Memory B cell (primary cell): ENCODE results near the gene ZNF276.
A peak's percentile ranks its signal among the peaks of the same experiment; 100 is the strongest.

ENCODE experiments used
- ATAC-seq: fragments of 150-1000 bp; cut with Tn5 transposase; 2 replicates; pipeline ENCODE4 v1.10.0; 2021; ENCODE audit warnings: low read depth, mild to moderate bottlenecking, moderate library complexity
- DNase-seq, 2 donors: peaks; one replicate each; pipeline ENCODE4 v3.0.0; 2022; ENCODE audit warnings: low spot score in 2 of 2
- H3K27ac Mint-ChIP-seq: one replicate; pipeline ENCODE4 v1.8.0; 2022; ENCODE audit warnings: mild to moderate bottlenecking, moderate library complexity, mixed read lengths
- H3K27me3 Mint-ChIP-seq: one replicate; pipeline ENCODE4 v1.8.0; 2022; ENCODE audit warnings: mixed read lengths
- H3K36me3 Mint-ChIP-seq: one replicate; pipeline ENCODE4 v1.8.0; 2022; ENCODE audit warnings: mild to moderate bottlenecking, mixed read lengths
- H3K4me1 Mint-ChIP-seq: one replicate; pipeline ENCODE4 v1.8.0; 2022; ENCODE audit warnings: mixed read lengths
- H3K4me3 Mint-ChIP-seq: one replicate; pipeline ENCODE4 v1.8.0; 2022; ENCODE audit warnings: mild to moderate bottlenecking, moderate library complexity, mixed read lengths
- H3K9me3 Mint-ChIP-seq: one replicate; pipeline ENCODE4 v1.8.0; 2022; ENCODE audit warnings: mixed read lengths

Gene ZNF276

DNA sequence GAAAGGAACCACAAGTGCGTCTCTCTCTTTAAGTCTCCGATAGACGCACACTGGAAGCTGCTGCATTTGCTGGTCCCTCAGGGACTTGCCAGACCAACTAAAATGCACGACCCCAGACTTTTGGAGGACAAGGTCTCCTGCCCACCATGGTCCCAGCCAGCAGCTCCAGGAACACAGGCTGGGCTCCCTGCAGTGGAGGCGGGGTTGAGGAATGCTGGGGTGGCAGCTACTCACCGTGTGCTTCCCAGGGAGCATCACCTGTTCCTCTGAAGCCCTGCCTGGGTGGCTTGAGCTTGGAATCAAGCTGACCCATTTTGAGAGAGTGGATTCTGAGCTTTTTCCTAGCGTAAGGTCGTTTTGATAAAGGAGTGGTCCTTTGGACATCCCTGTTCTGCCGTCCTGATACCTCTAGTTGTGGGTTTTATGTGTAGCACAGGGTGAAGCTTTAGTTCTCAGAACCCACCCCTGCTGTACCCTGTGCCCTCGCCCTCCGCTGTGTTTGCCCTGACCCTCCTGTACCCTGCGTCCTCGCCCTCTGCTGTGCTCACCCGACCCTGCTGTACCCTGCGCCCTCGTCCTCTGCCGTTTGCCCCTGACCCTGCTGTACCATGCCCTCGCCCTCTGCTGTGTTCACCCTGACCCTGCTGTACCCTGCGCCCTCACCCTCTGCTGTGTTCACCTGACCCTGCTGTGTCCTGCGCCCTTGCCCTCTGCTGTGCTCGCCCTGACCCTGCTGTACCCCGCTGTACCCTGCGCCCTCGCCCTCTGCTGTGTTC lies 11.0 kb downstream of the ZNF276 start:
- Mint-ChIP-seq H3K36me3 (peaks cover 25% of the 10 kb centered on the region), H3K27me3 (no peaks in the 10 kb centered on the region), H3K4me1 (peaks cover 12% of the 10 kb centered on the region), H3K27ac (no peak overlapping the region), H3K9me3 (no peaks in the 10 kb centered on the region), H3K4me3 (no peak overlapping the region)
- DNase-seq (no peak), ATAC-seq (no peak)

DNA sequence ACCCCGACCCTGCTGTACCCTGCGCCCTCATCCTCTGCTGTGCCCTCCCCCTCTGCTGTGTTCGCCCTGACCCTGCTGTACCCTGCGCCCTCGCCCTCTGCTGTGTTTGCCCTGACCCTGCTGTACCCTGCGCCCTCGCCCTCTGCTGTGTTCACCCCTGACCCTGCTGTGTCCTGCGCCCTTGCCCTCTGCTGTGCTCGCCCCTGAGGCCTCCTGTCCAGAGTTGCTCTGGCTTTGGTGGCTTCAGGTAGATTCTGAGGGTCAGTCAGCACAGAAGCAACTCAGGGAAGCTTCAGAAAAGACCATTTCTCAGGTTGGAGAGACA lies 11.5 kb downstream of the ZNF276 start:
- Mint-ChIP-seq H3K36me3 (peaks cover 28% of the 10 kb centered on the region), H3K4me3 (no peak overlapping the region), H3K27me3 (no peaks in the 10 kb centered on the region), H3K27ac (no peak overlapping the region), H3K9me3 (no peaks in the 10 kb centered on the region), H3K4me1 (peaks cover 14% of the 10 kb centered on the region)
- ATAC-seq, result no peak
- DNase-seq, result no peak

DNA sequence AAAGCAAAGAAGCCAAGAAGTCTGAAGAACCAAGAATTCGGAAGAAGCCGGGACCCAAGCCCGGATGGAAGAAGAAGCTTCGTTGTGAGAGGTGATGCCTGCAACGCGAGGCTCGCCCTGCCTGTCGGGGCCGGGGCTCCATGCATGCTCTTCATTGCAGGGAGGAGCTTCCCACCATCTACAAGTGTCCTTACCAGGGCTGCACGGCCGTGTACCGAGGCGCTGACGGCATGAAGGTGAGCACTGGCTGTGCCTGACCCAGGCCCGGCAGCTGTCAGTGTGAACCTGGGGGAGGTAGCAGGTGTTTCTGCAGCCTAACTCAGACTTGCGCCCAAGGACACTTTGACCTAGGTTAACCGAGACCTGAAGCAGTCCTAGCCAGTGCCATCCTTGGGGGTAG lies 12.0 kb downstream of the ZNF276 start:
- DNase-seq (no peak), ATAC-seq (no peak)
- Mint-ChIP-seq H3K9me3 (no peaks in the 10 kb centered on the region), H3K4me1 (peaks cover 14% of the 10 kb centered on the region), H3K4me3 (no peak overlapping the region), H3K27ac (no peak overlapping the region), H3K27me3 (no peaks in the 10 kb centered on the region), H3K36me3 (peaks cover 29% of the 10 kb centered on the region)

DNA sequence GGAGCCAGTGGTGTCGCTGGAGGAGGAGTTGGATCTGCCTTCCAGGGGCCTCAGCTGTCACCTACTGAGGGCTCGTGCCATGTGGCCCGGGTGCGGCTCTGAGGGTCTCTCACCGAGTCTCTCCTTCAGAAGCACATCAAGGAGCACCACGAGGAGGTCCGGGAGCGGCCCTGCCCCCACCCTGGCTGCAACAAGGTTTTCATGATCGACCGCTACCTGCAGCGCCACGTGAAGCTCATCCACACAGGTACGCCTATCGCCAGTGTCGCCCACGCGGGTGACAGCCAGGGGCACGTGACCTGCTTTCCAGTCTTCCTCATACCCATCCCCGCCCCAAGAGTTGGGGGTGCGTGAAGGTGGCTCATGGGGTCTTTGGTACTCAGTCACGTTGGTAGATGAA lies 12.5 kb downstream of the ZNF276 start:
- Mint-ChIP-seq H3K27me3 (no peaks in the 10 kb centered on the region), H3K36me3 (peaks cover 28% of the 10 kb centered on the region), H3K27ac (no peak overlapping the region), H3K9me3 (no peaks in the 10 kb centered on the region), H3K4me3 (no peak overlapping the region), H3K4me1 (peaks cover 14% of the 10 kb centered on the region)
- DNase-seq (no peak), ATAC-seq (no peak)

DNA sequence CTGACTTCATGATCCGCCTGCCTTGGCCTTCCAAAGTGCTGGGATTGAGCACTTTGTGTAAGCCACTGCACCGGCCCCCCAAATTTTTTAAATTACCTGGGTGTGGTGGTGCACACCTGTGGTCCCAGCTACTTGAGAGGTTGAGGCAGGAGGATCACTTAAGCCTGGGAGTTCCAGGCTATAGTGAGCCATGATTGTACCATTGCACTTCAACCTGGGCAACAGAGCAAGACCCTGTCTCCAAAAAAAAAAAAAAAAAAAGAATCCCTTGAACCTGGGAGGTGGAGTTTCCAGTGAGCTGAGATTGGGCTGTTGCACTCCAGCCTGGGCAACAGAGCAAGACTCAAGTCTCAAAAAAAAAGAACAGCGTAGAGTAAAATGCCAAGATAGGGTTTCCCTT lies 15.2 kb downstream of the ZNF276 start:
- DNase-seq (no peak), ATAC-seq (no peak)
- Mint-ChIP-seq H3K27me3 (no peaks in the 10 kb centered on the region), H3K4me1 (peaks cover 16% of the 10 kb centered on the region), H3K27ac (no peak overlapping the region), H3K9me3 (no peaks in the 10 kb centered on the region), H3K36me3 (peaks cover 26% of the 10 kb centered on the region), H3K4me3 (no peak overlapping the region)

DNA sequence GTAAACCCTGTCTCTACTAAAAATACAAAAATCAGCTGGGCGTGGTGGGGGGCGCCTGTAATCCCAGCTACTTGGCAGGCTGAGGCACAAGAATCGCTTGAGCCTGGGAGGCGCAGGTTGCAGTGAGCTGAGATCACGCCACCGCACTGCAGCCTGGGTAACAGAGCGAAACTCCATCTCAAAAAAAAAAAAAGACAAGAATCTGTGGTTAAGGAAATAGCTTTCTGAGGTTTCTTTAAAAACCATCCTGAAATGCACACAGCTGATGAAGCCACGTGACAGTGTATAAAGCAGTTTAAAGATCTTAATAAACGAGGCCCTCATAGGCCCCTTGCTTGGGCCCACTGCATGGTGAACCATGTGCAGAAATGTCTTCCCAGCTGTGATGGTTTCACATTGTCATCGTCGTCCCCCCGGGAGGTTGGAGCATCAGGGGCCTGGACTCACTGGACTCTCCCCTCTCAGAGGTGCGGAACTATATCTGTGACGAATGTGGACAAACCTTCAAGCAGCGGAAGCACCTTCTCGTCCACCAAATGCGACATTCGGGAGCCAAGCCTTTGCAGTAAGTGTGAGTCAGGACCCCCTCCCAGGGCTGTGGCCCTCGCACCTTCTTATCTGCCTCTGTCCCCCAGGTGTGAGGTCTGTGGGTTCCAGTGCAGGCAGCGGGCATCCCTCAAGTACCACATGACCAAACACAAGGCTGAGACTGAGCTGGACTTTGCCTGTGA lies 16.2 kb downstream of the ZNF276 start:
- H3K27ac Mint-ChIP-seq, result no peak overlapping the region
- ATAC-seq (peak; percentile 17), DNase-seq (no peak)
- peaks cover 12% of the 10 kb centered on the region for H3K4me1 Mint-ChIP-seq
- H3K27me3 Mint-ChIP-seq, result no peaks in the 10 kb centered on the region
- no peak overlapping the region for H3K4me3 Mint-ChIP-seq
- H3K36me3 Mint-ChIP-seq, result peaks cover 21% of the 10 kb centered on the region
- H3K9me3 Mint-ChIP-seq, result no peaks in the 10 kb centered on the region

DNA sequence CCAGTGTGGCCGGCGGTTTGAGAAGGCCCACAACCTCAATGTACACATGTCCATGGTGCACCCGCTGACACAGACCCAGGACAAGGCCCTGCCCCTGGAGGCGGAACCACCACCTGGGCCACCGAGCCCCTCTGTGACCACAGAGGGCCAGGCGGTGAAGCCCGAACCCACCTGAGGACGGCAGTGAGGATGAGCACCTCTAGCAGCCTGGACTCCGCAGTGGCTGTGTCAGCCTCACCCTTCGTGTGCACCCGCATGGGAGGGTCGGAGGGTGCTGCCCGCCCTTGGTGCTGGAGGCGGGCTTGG lies 16.7 kb downstream of the ZNF276 start:
- Mint-ChIP-seq H3K9me3 (no peaks in the 10 kb centered on the region), H3K27ac (peak overlapping the region; percentile 28), H3K4me1 (peaks cover 8% of the 10 kb centered on the region), H3K27me3 (no peaks in the 10 kb centered on the region), H3K36me3 (peaks cover 17% of the 10 kb centered on the region), H3K4me3 (no peak overlapping the region)
- DNase-seq (no peak), ATAC-seq (no peak)

DNA sequence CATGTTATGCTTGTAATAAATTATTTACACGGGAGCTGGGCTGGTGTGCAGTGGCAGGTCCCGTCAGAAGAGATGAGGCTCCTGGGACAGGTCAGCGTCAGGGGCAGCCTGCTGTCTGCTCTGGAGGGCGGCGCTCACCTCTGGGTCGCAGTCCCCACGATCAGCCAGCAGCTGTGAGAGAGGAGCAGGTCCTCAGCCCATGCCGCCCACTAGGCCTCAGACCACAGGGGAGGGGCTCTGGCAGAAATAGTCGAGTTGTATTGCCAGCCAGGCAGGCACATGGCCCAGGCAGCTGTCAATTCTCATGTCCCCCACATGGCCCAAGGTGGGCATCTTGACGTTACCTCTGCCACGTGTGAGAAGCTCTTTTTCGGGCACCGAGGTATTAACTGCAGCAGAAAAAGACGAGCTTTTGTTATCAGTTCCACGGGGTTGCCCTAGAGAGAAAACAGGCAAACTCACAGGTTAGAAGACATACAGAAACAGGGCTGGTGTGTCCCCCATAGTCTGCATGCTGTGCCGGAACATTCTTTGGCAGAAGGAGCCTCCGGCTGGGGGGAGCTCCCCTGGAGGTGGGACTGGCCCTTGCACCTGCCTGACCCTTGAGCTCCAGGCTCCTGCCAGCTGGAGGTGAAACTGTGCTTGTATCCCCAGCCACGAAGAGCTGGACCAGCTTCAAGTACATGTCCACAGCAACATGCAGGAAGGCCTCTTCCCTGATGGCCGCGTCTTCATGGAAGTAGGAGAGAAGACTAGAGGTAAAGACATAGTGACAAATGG lies 17.4 kb downstream of the ZNF276 start:
- H3K4me3 Mint-ChIP-seq, result no peak overlapping the region
- H3K4me1 Mint-ChIP-seq, result peaks cover 8% of the 10 kb centered on the region
- H3K9me3 Mint-ChIP-seq, result no peaks in the 10 kb centered on the region
- ATAC-seq (no peak), DNase-seq (no peak)
- H3K36me3 Mint-ChIP-seq, result peaks cover 14% of the 10 kb centered on the region
- no peaks in the 10 kb centered on the region for H3K27me3 Mint-ChIP-seq
- peak overlapping the region; percentile 28 for H3K27ac Mint-ChIP-seq

DNA sequence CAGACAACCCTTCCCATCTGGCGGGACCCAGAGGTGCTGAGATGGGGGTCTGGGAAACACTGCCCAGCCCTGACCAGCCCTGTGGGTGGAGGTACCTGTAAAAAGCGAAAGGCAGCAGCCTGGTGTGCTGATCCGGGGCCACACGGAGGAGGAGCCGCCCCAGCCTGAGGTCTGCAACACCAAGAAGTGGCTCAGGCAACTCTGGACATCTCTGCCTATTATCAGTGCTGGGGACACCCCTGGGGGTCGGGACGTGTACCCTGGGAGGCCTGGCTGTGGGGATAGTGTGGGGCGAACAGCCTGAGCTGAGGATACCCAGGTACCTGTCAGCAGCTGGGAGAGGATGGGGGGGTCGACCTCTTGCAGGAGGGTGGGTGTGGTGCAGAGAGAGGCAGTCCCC lies 18.0 kb downstream of the ZNF276 start:
- no peak overlapping the region for H3K4me3 Mint-ChIP-seq
- DNase-seq (no peak), ATAC-seq (no peak)
- H3K27me3 Mint-ChIP-seq, result no peaks in the 10 kb centered on the region
- no peak overlapping the region for H3K27ac Mint-ChIP-seq
- H3K4me1 Mint-ChIP-seq, result peaks cover 8% of the 10 kb centered on the region
- H3K36me3 Mint-ChIP-seq, result peaks cover 14% of the 10 kb centered on the region
- H3K9me3 Mint-ChIP-seq, result no peaks in the 10 kb centered on the region

DNA sequence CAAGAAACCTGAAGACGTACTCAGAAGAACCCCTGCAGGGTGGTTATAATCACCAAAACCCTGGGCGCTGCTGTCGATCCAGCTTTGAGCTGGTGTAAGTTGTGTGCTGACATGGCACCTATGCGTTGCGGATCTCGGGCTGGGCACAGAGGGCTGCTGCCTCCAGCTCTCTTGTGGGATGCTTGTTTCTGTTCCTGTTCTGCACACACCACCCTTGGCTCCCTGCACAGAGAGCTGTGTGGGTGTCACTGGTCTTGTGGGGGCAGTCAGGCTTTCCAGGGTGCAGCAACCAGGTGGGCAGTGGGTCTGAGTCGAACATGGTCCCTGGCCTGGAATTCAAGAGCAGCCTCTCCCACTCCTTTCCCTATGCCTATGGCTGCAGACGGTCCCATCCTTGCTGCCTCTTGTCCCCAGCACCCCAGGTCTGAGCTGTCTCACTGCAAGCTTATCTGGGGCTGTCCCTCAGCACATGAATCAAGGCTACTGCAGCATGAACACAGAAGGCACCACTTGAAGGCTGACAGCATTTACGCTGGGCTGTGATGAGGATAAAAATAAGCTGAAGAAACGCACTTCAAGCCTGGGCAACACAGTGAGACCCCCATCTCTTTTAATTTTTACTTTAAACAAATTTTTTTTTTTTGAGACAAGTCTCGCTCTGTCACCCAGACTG lies 20.1 kb downstream of the ZNF276 start:
- Mint-ChIP-seq H3K9me3 (no peaks in the 10 kb centered on the region), H3K27ac (peak overlapping the region; percentile 41), H3K4me1 (peaks cover 6% of the 10 kb centered on the region), H3K4me3 (no peak overlapping the region), H3K36me3 (peaks cover 12% of the 10 kb centered on the region), H3K27me3 (no peaks in the 10 kb centered on the region)
- peak; percentile 67 for ATAC-seq
- DNase-seq, result no peak

DNA sequence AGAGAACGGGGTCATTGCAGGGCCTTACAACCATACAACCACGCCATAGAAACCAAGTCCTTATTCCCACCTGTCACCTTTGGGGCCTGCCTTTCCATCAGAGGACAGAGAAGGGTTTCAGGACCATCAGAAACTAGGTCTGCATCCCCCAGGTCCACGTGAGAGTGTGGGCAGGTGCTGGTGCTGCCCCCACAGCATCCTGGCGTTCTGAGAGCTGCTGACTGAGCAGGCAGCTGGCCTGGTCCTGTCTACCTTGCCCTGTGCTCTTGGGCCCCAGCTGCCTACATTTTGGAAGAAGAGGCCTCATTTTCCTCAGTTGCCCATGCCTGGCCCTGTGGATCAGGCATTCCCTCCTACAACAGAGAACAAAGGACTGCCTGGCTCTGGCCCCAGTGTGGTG lies 21.6 kb downstream of the ZNF276 start:
- Mint-ChIP-seq H3K27me3 (no peaks in the 10 kb centered on the region), H3K4me1 (peaks cover 3% of the 10 kb centered on the region), H3K27ac (peak overlapping the region; percentile 20), H3K36me3 (peaks cover 5% of the 10 kb centered on the region), H3K9me3 (no peaks in the 10 kb centered on the region), H3K4me3 (no peak overlapping the region)
- ATAC-seq (no peak), DNase-seq (no peak)

DNA sequence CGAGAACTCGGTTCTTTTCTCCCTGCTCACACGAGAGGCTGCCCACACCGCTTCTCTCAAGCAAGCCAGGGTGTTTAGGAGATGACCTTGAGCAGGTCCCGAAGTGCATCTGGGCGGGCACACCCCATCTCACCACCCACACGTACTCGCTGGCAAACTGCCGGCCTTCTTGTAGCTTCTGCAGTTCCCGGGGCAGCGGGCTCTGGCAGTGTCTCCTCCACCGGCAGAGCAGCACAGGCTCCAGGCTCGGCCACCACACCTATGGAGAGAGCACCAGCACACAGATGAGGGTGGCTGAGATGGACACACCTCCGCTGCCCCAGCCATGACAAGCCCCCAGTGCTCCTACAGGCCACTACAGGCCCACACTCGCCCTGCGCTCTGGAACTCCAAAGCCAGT lies 23.5 kb downstream of the ZNF276 start:
- no peaks in the 10 kb centered on the region for H3K27me3 Mint-ChIP-seq
- H3K36me3 Mint-ChIP-seq, result peaks cover 5% of the 10 kb centered on the region
- ATAC-seq (no peak), DNase-seq (no peak)
- H3K9me3 Mint-ChIP-seq, result no peaks in the 10 kb centered on the region
- peaks cover 6% of the 10 kb centered on the region for H3K4me1 Mint-ChIP-seq
- no peak overlapping the region for H3K4me3 Mint-ChIP-seq
- H3K27ac Mint-ChIP-seq, result no peak overlapping the region

DNA sequence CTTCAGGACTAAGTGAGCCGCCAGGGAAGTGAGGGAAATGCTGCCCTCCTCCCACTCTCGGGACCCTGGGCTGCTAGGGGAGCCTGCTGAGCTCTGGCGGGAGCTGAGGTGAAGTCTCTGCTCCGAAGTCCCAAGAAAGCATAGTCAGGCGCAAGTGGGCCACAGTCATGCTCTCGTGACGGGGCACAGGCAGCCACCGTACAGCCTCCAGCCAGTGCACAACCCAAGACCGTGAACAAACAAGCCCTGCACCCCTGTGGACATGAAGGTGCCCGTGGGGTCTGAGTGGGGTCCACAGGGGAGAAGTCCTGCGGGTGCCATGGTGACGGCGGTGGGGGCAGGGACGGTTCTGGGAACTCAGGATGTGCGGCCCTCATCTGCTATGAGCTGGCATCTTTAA lies 24.7 kb downstream of the ZNF276 start:
- Mint-ChIP-seq H3K4me1 (peaks cover 7% of the 10 kb centered on the region), H3K9me3 (no peaks in the 10 kb centered on the region), H3K27ac (no peak overlapping the region), H3K4me3 (no peak overlapping the region), H3K27me3 (no peaks in the 10 kb centered on the region), H3K36me3 (peaks cover 5% of the 10 kb centered on the region)
- ATAC-seq (no peak), DNase-seq (no peak)

DNA sequence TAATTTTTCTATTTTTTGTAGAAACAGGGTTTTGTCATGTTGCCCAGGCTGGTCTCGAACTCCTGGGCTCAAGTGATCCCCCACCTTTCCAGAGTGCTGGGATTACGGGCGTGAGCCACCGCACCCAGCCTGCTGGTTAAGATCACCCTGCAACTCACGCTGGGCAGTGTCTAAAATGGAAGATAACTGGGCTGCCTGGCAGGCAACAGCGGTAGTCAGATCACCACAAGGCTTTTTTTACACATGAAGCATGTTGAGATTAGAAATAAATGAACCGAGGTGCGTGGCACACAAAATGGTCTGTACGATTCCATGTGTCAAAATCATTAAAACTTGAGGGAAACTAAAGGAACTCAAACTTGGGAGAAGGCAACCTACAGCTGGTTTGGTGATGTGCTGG lies 26.7 kb downstream of the ZNF276 start:
- H3K27ac Mint-ChIP-seq, result no peak overlapping the region
- H3K36me3 Mint-ChIP-seq, result peaks cover 5% of the 10 kb centered on the region
- H3K4me1 Mint-ChIP-seq, result peaks cover 4% of the 10 kb centered on the region
- no peaks in the 10 kb centered on the region for H3K27me3 Mint-ChIP-seq
- no peak overlapping the region for H3K4me3 Mint-ChIP-seq
- H3K9me3 Mint-ChIP-seq, result no peaks in the 10 kb centered on the region
- ATAC-seq, result no peak
- DNase-seq, result no peak
